Urinary bladder (tissue), 4 donors: ENCODE measurements around the gene TUBGCP6. TPM values are rescaled to one million over a fixed set of nuclear protein-coding genes. Genes with fewer than 3 reads are reported as not detected.
"Not testable (repeated sequence)": the region's sequence is repeated elsewhere in the genome, so short reads cannot be mapped to it uniquely, and the experiment has no call there.

Experiments used
- DNase-seq: peaks from one replicate; pipeline ENCODE4 v3.0.0-alpha.2; 2015; ENCODE audit errors: extremely low spot score
- H3K27ac ChIP-seq: one replicate; pipeline ENCODE4 v1.5.1; 2013; ENCODE audit warnings: low read depth, mild to moderate bottlenecking, moderate library complexity
- H3K36me3 ChIP-seq: one replicate; pipeline ENCODE4 v1.6.1; 2013; ENCODE audit warnings: mild to moderate bottlenecking, moderate library complexity; ENCODE audit not compliant: insufficient read depth
- H3K4me1 ChIP-seq: one replicate; pipeline ENCODE4 v1.6.1; 2013; ENCODE audit warnings: mild to moderate bottlenecking, moderate library complexity; ENCODE audit not compliant: insufficient read depth
- H3K4me3 ChIP-seq: one replicate; pipeline ENCODE4 v1.5.1; 2013; ENCODE audit warnings: low read depth, low read length
- WGBS: extraction: QIAGEN DNeasy Blood & Tissue Kit; methylation state at CpG from one replicate; pipeline ENCODE4 v1.1.7; 2013; 5-methylcytosine and 5-hydroxymethylcytosine counted together
- polyA plus RNA-seq: library from polyadenylated mRNA; stranded (reverse); fragments of 200-250 nt; gene quantifications from one replicate; pipeline ENCODE4 v1.2.3, GENCODE V29; 2013
- total RNA-seq: library from RNA; depleted of rRNA; stranded (reverse); fragments of >200 nt; gene quantifications from one replicate; pipeline ENCODE4 v1.2.3, GENCODE V29; 2014
- donor health status: healthy with polysubstance abuse.
- donor health status: healthy.

The TUBGCP6 gene
- total and polyA plus RNA-seq, 2 donors = 23.1 to 31.5 TPM

- 90% methylated on average over 45 of the region's 45 CpGs for WGBS
- Histone ChIP-seq H3K36me3 (no peaks in the 10 kb centered on the region), H3K27ac (no peak overlapping the region), H3K4me1 (no peaks in the 10 kb centered on the region), H3K4me3 (no peak overlapping the region)
- no peak for DNase-seq
Measured at GRCh38 chr22:50205781-50206569, 38.8 kb downstream of the TUBGCP6 start.

DNA sequence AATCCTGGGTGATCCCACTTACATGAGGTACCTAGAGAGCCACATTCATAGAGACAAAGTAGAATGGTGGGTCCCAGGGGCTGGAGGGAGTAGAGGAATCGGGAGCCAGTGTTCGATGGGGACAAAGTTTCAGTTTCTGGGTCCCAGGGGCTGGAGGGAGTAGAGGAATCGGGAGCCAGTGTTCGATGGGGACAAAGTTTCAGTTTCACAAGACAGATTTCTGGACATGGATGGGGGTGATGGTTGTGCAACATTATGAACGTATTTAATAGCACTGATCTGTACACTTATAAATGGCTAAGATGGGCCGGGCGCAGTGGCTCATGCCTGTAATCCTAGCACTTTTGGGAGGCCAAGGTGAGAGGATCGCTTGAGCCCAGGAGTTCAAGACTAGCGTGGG, 39.8 kb downstream of the TUBGCP6 start:
- H3K4me3 ChIP-seq, H3K4me1 ChIP-seq: not testable (repeated sequence)

DNA sequence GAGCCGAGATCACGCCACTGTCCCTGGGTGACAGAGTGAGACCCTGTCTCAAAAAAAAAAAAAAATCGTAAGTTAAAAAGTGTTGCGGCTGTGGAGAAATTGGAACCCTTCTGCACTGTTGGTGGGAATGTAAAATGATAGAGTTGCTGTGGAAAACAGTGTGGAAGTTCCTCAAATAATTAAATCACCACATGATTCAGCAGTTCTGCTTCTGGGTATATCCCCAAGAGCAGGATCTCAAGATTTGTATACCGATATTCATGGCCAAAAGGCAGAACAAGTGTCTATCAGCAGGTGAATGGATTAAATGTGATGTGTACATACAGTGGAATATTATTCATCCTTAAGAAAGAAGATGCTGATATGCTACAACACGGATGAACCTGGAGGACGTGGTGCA, 40.3 kb downstream of the TUBGCP6 start:
- no peaks in the 10 kb centered on the region for H3K4me1 ChIP-seq
- 93% methylated on average over 7 of the region's 7 CpGs for WGBS
- no peak for DNase-seq
- no peaks in the 10 kb centered on the region for H3K36me3 ChIP-seq
- H3K4me3 ChIP-seq = no peak overlapping the region
- H3K27ac ChIP-seq = no peak overlapping the region

More for the DNA sequence above, 39.8 kb downstream of the TUBGCP6 start:
- H3K27ac ChIP-seq, DNase-seq, H3K36me3 ChIP-seq: not testable (repeated sequence)
- 89% methylated on average over 9 of the region's 9 CpGs for WGBS

- DNase-seq = no peak
- Histone ChIP-seq H3K36me3 (peaks cover 2% of the 10 kb centered on the region), H3K4me3 (no peak overlapping the region), H3K27ac (no peak overlapping the region), H3K4me1 (no peaks in the 10 kb centered on the region)
- 99% methylated on average over 1 of the region's 1 CpG for WGBS
Measured at GRCh38 chr22:50203288-50203687, 41.5 kb downstream of the TUBGCP6 start.

GRCh38 chr22:50202130-50202666, 42.6 kb downstream of the TUBGCP6 start:
- 68% methylated on average over 13 of the region's 13 CpGs for WGBS
- Histone ChIP-seq H3K4me1 (no peaks in the 10 kb centered on the region), H3K36me3 (peaks cover 6% of the 10 kb centered on the region), H3K4me3 (peak overlapping the region; percentile 96), H3K27ac (no peak overlapping the region)
- no peak for DNase-seq

GRCh38 chr22:50201191-50202129, 43.4 kb downstream of the TUBGCP6 start:
- WGBS = 2% methylated on average over 115 of the region's 115 CpGs
- DNase-seq = no peak
- Histone ChIP-seq H3K36me3 (peaks cover 6% of the 10 kb centered on the region), H3K4me1 (no peaks in the 10 kb centered on the region), H3K4me3 (peak overlapping the region; percentile 96), H3K27ac (peak overlapping the region; percentile 38)

DNA sequence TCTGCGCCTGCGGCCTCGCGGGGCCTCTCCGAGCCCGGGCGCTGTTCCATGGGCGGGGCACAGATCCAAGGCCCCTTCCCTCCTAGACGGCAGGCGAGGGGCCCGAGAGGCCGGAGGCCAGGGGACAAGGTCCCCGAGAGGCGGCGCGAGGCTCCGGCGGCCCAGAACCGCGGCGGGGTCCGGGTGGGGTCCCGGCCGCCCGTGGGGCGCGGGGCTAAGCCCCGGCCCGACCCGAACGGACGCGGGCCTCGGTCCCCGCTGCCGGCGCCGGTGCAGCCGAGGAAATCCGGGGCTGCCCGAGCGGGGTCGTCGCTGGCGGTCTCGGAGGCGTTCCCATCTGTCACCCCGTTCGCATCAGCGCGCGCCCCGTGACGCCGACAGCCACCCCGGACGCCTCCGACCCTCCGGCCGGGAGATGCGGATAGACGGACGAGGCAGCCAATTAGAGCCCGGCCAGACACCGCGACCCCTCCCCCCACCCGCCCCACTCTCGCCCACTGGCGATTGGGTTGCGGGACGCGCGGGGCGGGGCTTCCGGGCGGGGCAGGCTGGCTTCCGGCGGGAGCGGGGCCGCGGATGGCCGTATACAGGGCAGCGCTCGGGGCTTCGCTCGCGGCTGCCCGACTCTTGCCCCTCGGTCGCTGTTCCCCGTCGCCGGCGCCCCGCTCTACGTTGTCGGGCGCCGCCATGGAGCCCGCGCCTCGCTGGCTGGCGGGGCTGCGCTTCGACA, 44.2 kb downstream of the TUBGCP6 start, which contains the start of gene SELENOO:
Gene SELENOO (plus strand): TSS at position 551 of the 730 bp plus-strand sequence. CDS start 26 bp downstream, at position 577.
- Histone ChIP-seq H3K36me3 (peaks cover 10% of the 10 kb centered on the region), H3K4me3 (peak within 1 kb of the TSS; percentile 96), H3K27ac (peak within 1 kb of the TSS; percentile 64), H3K4me1 (no peaks in the 10 kb centered on the region)
- WGBS = under 1% methylated on average over 104 of the region's 105 CpGs
- peak; percentile 67 for DNase-seq

GRCh38 chr22:50199829-50200460, 44.9 kb downstream of the TUBGCP6 start:
- Histone ChIP-seq H3K36me3 (peaks cover 10% of the 10 kb centered on the region), H3K27ac (no peak overlapping the region), H3K4me1 (no peaks in the 10 kb centered on the region), H3K4me3 (peak overlapping the region; percentile 96)
- DNase-seq = no peak
- 6% methylated on average over 34 of the region's 34 CpGs for WGBS

DNA sequence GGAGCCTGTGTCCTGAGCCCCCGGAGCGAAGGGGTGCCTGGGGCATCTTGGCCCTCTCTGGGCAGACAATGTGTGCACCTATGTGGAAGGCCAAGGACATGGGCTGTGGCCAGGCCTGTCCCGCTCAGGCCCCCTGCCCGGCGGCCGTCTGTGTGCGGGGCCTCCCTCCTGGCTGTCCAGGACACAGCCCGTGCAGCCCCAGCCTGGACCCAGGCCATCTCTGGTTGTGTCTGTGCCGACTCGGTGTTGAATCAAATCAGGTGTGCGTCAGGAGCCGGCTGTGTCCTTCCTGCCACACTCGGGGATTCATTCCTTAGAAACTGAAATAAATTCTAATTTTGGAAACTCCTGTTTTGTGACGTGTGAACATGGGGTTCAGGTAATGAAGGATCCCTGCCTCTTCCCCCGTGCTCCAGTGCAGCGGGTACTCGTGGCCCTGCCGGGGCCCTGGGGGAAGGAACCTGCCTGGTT, 45.5 kb downstream of the TUBGCP6 start:
- Histone ChIP-seq H3K4me1 (no peaks in the 10 kb centered on the region), H3K36me3 (peaks cover 10% of the 10 kb centered on the region), H3K27ac (no peak overlapping the region), H3K4me3 (no peak overlapping the region)
- DNase-seq = no peak
- WGBS = 79% methylated on average over 18 of the region's 18 CpGs

DNA sequence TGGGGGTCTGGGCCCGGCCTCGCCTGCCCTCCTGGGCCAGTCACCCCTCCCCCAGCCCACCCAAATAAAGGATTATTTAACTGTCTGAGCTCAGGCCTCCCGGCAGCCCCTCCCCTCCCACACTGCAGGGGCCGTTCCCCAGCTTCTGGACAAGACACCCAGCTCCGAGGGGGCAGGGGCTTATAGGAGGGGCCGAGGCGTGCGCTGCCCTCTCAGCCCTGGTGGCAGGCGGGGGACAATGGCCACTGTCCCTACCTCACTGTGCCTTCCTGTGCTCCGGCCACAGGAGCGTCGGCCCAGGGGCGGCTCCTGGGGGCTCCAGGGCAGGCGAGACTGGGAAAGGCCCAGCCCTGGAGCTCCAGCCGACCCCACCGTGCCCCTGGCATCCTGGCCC, 46.2 kb downstream of the TUBGCP6 start:
- Histone ChIP-seq H3K27ac (peak overlapping the region; percentile 28), H3K36me3 (peaks cover 10% of the 10 kb centered on the region), H3K4me3 (no peak overlapping the region), H3K4me1 (no peaks in the 10 kb centered on the region)
- WGBS = 88% methylated on average over 16 of the region's 16 CpGs
- no peak for DNase-seq

- no peaks in the 10 kb centered on the region for H3K4me1 ChIP-seq
- no peak overlapping the region for H3K4me3 ChIP-seq
- no peak overlapping the region for H3K27ac ChIP-seq
- no peak for DNase-seq
- 93% methylated on average over 61 of the region's 61 CpGs for WGBS
- peaks cover 10% of the 10 kb centered on the region for H3K36me3 ChIP-seq
Measured at GRCh38 chr22:50197856-50198623, 46.8 kb downstream of the TUBGCP6 start.
